IPS DF 4.7 (cell line): ENCODE results near the gene RRP12.

ENCODE experiments used
- DNase-seq: peaks from one replicate; pipeline ENCODE4 v3.0.0-alpha.2; 2013; ENCODE audit warnings: low spot score; ENCODE audit errors: extremely low read depth

The RRP12 gene

DNA sequence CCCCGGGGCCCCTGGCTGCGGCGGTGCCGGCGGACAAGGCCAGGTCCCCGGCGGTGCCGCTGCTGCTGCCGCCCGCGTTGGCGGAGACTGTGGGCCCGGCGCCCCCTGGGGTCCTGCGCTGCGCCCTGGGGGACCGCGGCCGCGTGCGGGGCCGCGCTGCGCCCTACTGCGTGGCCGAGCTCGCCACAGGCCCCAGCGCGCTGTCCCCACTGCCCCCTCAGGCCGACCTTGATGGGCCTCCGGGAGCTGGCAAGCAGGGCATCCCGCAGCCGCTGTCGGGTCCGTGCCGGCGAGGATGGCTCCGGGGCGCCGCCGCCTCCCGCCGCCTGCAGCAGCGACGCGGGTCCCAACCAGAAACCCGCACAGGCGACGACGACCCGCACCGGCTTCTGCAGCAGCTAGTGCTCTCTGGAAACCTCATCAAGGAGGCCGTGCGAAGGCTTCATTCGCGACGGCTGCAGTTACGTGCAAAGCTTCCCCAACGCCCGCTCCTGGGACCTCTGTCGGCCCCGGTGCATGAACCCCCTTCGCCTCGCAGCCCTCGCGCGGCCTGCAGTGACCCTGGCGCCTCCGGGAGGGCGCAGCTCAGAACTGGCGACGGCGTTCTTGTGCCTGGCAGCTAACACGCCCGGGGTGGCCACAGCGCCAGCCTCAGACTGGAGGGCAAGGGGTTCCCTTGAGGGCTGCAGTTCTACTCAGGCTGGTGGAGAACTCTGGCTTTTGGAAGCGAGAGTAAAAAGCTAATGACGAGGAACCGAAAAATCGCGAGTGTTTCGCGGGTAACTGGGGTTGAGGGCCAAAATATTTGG lies 81.3 kb downstream of the RRP12 start:
- no peak for DNase-seq

GRCh38 chr10:97318772-97319651 lies 82.1 kb downstream of the RRP12 start, which contains the start of gene FRAT1:
FRAT1 (plus strand) TSS chr10:97319271; CDS start chr10:97319454, 183 bp downstream.
- no peak for DNase-seq

DNA sequence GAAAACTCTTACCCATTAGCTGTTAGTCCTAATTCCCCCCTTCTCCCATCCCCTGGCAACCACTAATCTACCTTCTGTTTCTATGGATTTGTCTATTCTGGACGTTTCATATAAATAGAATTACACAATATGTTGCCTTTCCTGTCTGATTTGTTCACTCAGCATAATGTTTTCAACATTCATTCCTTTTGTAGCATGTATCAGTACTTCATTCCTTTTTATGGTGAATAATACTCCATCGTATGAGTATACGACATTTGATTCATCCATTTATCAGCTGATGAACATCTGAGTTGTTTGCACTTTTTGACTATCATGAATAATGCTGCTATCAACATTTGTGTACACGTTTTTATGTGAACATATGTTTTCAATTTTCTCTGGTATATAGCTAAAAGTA lies 86.5 kb downstream of the RRP12 start:
- no peak for DNase-seq

DNA sequence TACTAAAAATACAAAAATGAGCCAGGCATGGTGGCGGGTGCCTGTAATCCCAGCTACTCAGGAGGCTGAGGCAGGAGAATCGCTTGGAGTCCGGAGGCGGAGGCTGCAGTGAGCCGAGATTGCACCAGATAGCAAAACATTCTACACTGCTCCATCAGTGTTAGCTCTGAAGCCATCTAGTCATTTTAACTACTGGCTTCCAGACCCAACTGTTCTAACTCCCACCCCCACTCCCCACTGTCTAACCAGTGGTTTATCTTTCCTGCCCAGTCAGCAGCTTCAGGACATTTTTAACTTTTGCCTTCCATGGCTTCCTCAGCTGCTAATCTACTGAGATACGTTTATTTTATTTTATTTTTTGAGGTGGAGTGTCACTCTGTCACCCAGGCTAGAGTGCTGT lies 88.2 kb downstream of the RRP12 start:
- no peak for DNase-seq

DNA sequence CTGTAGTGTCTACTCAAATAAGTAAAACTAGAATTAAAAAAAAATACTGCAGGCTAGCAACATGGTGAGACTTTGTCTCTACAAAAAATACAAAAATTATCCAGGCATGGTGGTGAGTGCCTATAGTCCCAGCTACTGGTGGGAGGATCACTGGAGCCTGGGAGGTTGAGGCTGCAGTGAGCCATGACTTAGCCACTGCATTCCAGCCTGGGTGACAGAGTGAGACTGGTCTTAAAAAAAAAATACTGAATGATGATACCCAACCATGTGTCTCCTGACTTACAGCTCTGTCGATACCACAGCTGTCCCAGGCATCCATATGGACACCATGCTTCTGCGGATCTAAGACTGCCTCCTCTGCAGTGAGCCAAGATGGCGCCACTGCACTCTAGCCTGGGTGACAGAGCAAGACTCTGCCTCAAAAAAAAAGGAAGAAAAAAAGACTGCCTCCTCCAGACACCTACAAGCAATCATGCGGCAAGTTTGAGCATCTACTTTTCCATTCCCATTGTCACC lies 90.0 kb downstream of the RRP12 start:
- DNase-seq, result no peak

DNA sequence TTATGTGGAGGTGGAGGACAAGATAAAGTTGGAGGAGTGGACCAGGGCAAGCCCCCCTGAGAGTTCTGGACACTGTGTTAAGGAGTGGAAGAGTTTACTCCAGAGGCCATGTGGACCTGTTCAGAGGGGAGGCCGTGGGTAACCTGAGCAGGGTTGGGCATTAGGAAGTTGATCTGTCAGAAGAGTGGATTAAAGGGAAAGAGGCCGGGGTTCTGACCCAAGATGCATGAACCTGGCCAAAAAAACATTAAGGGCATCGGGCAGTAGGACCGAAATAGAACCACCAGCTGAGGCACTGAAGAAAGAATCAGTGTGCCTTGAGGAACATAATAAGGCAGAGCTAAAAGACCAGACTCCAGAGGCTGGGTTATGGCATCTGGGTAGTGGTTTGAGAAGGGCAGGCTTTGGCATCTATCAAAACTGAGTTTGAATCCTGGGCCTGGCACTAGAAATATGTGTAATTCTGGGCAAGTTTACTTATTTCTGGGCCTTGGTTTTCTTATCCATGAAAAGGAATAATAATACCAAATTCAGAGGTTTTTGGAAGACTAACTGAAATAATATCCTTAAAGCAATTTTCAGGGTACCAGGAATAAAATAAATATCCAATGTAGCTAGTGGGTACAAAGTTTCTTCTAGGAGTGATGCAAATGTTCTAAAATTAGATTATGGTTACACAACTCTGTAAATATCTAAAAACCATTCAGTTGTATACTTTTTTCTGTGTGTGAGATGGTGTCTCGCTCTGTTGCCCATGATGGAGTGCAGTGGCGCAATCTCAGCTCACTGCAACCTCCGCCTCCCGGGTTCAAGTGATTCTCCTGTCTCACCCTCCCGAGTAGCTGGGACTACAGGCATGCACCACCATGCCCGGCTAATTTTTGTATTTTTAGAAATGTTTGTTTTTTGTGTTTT lies 93.0 kb downstream of the RRP12 start:
- DNase-seq, result no peak

DNA sequence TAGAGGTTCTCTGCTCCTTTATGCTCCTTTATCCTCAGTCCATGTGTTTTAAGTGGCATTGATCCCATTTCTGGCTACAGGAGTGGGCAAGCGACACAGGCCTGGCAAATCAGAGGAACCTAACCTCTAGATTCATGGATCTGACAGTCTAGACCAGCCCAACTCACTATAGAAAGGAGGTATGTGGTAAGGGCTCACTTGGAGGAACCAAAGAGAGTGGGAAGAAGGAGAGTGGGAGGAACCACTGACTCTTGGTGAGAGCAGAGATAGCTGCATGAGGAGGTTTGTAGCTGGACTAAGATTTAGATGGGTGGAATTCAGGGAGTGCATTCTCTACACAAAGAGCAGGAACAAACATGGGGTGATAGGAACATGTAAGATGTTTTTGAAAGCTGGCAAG lies 93.7 kb downstream of the RRP12 start:
- no peak for DNase-seq
